Choroid plexus epithelial cell (primary cell): Measurements from ENCODE around the gene MPP3.

Source experiments
- DNase-seq: peaks from one replicate; pipeline ENCODE4 v3.0.0-alpha.2; 2010; ENCODE audit warnings: low read depth
- H3K4me3 ChIP-seq: 2 replicates; pipeline ENCODE4 v1.5.1; 2011; ENCODE audit warnings: low read depth, mild to moderate bottlenecking, control low read depth, low read length, moderate library complexity
- CTCF ChIP-seq: conservative IDR thresholded peaks from 2 replicates; pipeline ENCODE4 v1.5.1; 2011; ENCODE audit warnings: low read depth, mild to moderate bottlenecking, control low read depth, inconsistent platforms, low read length, moderate library complexity

The MPP3 gene

GRCh38 chr17:43860077-43860725, 27.3 kb upstream of the MPP3 start:
- TF ChIP-seq CTCF = no peak
- H3K4me3 ChIP-seq = no peak overlapping the region
- DNase-seq = peak; percentile 16

- no peak overlapping the region for H3K4me3 ChIP-seq
- TF ChIP-seq CTCF = no peak
- no peak for DNase-seq
Measured at GRCh38 chr17:43857957-43858600, 25.1 kb upstream of the MPP3 start.

GRCh38 chr17:43857141-43857540, 24.2 kb upstream of the MPP3 start:
- DNase-seq = no peak
- TF ChIP-seq CTCF = no peak
- no peak overlapping the region for H3K4me3 ChIP-seq

- DNase-seq = no peak
- TF ChIP-seq CTCF = no peak
Measured at GRCh38 chr17:43856141-43856540, 23.2 kb upstream of the MPP3 start.

GRCh38 chr17:43855061-43855460, 22.1 kb upstream of the MPP3 start:
- no peak for DNase-seq
- H3K4me3 ChIP-seq = no peak overlapping the region
- TF ChIP-seq CTCF = no peak

More at GRCh38 chr17:43856141-43856540, 23.2 kb upstream of the MPP3 start:
- no peak overlapping the region for H3K4me3 ChIP-seq

GRCh38 chr17:43854498-43854897, 21.6 kb upstream of the MPP3 start:
- H3K4me3 ChIP-seq = no peak overlapping the region
- TF ChIP-seq CTCF = no peak
- no peak for DNase-seq

- no peak for TF ChIP-seq CTCF
- no peak for DNase-seq
- no peak overlapping the region for H3K4me3 ChIP-seq
Measured at GRCh38 chr17:43853546-43853945, 20.6 kb upstream of the MPP3 start.
